C4-2B (cell line): Measurements from ENCODE around the gene INTS14.

Source experiments
- ZFX ChIP-seq: fragments of 450-650 bp; IDR thresholded peaks from 2 replicates; pipeline ENCODE4 v1.6.1; 2017
- TF ChIP-seq, protein P1 (sequence below): fragments of 450-650 bp; conservative IDR thresholded peaks from 2 replicates; pipeline ENCODE4 v1.5.1; 2017; ENCODE audit warnings: mild to moderate bottlenecking

DNA sequence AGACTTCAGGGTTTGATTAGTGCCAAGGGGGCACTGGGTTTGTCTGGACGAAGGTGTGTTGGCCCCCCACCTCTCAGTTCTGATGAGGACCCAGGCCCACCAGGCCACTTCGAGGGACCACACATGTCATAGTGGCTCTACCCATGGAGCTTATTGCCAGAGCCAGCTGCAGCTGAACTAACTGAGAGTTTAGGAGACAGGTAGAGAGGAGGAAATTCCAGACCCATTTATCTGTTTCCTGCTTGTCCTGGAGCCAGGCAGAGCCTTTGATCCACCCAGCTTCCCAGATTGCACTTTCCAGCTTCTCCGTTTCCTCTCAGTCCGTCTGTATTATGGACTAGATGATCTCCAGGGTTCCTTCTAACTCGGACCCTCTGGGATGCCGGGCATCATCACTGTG lies 31.7 kb upstream of the INTS14 start:
- TF ChIP-seq, protein P1, sequence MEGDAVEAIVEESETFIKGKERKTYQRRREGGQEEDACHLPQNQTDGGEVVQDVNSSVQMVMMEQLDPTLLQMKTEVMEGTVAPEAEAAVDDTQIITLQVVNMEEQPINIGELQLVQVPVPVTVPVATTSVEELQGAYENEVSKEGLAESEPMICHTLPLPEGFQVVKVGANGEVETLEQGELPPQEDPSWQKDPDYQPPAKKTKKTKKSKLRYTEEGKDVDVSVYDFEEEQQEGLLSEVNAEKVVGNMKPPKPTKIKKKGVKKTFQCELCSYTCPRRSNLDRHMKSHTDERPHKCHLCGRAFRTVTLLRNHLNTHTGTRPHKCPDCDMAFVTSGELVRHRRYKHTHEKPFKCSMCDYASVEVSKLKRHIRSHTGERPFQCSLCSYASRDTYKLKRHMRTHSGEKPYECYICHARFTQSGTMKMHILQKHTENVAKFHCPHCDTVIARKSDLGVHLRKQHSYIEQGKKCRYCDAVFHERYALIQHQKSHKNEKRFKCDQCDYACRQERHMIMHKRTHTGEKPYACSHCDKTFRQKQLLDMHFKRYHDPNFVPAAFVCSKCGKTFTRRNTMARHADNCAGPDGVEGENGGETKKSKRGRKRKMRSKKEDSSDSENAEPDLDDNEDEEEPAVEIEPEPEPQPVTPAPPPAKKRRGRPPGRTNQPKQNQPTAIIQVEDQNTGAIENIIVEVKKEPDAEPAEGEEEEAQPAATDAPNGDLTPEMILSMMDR, result no peak
- TF ChIP-seq ZFX, result no peak
